Measurements from ENCODE around the gene KHDC4.

GRCh38 chr1:155882766-155883165 is 51.4 kb downstream of the KHDC4 start:
- TF ChIP-seq CTCF (IDR thresholded peaks at IDR 0.05) (no peak), POLR2A (IDR thresholded peaks at IDR 0.05) (no peak)

Measured in tibial nerve (tissue), 3 donors.